22Rv1 (cell line): Measurements from ENCODE around the gene RPS8.
"Not testable (repeated sequence)": the region's sequence is repeated elsewhere in the genome, so short reads cannot be mapped to it uniquely, and the experiment has no call there.

Experiments
- ZFX ChIP-seq: fragments of 450-650 bp; IDR thresholded peaks from 2 replicates; pipeline ENCODE4 v1.6.1; 2017; ENCODE audit warnings: antibody characterized with exemption, borderline replicate concordance
- TF ChIP-seq, protein P1 (sequence below): fragments of 450-650 bp; IDR thresholded peaks from 2 replicates; pipeline ENCODE4 v1.5.1; 2017; ENCODE audit warnings: mild to moderate bottlenecking

DNA sequence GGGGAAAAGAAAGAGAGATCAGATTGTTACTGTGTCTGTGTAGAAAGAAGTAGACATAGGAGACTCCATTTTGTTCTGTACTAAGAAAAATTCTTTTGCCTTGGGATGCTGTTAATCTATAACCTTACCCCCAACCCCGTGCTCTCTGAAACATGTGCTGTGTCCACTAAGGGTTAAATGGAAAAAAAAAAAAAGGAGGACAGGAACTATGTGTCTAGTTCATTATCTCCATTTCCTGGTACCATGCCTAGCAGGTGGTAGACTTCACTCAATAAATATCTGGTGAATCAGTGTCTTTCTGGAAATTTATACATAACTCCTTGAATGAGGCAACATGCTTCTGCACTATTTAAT is 36.4 kb upstream of the RPS8 start:
- TF ChIP-seq, protein P1, sequence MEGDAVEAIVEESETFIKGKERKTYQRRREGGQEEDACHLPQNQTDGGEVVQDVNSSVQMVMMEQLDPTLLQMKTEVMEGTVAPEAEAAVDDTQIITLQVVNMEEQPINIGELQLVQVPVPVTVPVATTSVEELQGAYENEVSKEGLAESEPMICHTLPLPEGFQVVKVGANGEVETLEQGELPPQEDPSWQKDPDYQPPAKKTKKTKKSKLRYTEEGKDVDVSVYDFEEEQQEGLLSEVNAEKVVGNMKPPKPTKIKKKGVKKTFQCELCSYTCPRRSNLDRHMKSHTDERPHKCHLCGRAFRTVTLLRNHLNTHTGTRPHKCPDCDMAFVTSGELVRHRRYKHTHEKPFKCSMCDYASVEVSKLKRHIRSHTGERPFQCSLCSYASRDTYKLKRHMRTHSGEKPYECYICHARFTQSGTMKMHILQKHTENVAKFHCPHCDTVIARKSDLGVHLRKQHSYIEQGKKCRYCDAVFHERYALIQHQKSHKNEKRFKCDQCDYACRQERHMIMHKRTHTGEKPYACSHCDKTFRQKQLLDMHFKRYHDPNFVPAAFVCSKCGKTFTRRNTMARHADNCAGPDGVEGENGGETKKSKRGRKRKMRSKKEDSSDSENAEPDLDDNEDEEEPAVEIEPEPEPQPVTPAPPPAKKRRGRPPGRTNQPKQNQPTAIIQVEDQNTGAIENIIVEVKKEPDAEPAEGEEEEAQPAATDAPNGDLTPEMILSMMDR, result not testable (repeated sequence)
- not testable (repeated sequence) for TF ChIP-seq ZFX
